ENCODE measurements around the gene CDCP2. TPM values are rescaled to one million over a fixed set of nuclear protein-coding genes. Genes with fewer than 3 reads are reported as not detected.

The CDCP2 gene
- total RNA-seq, 1 donor from 2014 or later, result not detected

DNA sequence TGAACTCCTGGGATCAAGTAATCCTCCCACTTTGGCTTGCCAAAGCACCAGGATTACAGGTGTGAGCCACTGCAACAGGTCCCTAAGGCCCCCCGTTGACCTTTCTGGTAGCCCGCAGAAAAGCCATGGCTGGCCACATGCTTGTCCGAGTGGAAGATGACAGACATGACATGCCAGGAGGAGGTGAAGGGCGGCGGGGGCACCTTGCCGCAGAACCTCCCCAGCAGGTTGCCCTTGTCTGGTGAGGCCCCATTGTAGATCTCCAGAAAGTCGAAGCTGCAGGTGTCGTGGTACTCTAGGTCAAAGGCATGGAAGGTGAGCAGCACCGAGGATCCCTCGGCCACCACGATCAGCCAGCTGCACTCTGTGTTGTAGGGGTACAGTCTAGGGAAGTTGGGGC, 8.4 kb downstream of the CDCP2 start:
- TF ChIP-seq, protein P1, sequence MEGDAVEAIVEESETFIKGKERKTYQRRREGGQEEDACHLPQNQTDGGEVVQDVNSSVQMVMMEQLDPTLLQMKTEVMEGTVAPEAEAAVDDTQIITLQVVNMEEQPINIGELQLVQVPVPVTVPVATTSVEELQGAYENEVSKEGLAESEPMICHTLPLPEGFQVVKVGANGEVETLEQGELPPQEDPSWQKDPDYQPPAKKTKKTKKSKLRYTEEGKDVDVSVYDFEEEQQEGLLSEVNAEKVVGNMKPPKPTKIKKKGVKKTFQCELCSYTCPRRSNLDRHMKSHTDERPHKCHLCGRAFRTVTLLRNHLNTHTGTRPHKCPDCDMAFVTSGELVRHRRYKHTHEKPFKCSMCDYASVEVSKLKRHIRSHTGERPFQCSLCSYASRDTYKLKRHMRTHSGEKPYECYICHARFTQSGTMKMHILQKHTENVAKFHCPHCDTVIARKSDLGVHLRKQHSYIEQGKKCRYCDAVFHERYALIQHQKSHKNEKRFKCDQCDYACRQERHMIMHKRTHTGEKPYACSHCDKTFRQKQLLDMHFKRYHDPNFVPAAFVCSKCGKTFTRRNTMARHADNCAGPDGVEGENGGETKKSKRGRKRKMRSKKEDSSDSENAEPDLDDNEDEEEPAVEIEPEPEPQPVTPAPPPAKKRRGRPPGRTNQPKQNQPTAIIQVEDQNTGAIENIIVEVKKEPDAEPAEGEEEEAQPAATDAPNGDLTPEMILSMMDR (IDR thresholded peaks at IDR 0.05), result no peak
- Mint-ChIP-seq H3K4me3 (ENCODE audit: unreplicated experiment) (no peak overlapping the region), H3K27me3 (ENCODE audit: low read depth) (no peaks in the 10 kb centered on the region), H3K36me3 (ENCODE audit: low read depth) (no peaks in the 10 kb centered on the region), H3K9me3 (ENCODE audit: low read depth) (no peaks in the 10 kb centered on the region), H3K4me1 (ENCODE audit: low read depth) (peaks cover 12% of the 10 kb centered on the region), H3K27ac (ENCODE audit: unreplicated experiment) (no peak overlapping the region)
- DNase-seq (ENCODE audit: low spot score), result peak; percentile 68

DNA sequence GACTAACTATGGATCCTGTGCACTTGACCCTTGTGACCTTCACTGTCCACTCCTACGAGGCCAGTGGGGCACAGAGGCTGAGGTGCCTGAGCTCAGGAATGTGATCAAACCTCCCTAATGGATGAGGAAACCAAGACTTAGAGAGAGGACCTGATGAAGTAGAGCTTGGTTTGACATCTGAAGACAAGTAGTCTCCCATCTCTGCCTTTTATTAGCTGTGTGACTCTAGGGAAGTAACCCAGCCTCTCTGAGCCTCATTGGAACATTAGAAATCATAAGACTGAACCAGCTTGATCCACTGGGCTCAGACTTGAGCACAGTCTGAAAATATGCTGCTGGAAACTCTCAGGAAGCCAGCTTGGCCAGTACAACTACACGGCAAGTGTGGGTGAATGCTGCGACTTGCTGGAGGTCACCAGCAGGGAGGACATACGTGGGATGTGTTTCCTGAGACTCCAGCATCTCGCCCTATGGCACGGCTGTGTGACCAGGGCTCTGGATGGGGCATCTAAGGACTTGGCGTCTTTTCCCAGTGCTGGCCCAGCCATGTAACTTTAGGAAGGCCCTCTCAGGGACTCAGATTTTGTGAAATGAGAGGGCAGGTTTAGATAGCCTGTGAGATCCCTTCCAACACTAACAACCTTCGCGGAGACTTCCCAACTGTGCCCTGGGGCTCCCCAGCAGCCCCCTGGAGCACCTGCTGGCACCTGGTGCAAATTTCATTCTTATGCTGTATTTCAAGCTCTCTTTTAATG, 10.5 kb downstream of the CDCP2 start:
- DNase-seq (ENCODE audit: low spot score), result peak; percentile 48
- H3K4me3 Mint-ChIP-seq (ENCODE audit: unreplicated experiment), result no peak overlapping the region
- peaks cover 22% of the 10 kb centered on the region for H3K4me1 Mint-ChIP-seq (ENCODE audit: low read depth)
- no peaks in the 10 kb centered on the region for H3K27me3 Mint-ChIP-seq (ENCODE audit: low read depth)
- TF ChIP-seq, protein P1 (IDR thresholded peaks at IDR 0.05), result no peak
- H3K9me3 Mint-ChIP-seq (ENCODE audit: low read depth), result peaks cover 3% of the 10 kb centered on the region
- no peak overlapping the region for H3K27ac Mint-ChIP-seq (ENCODE audit: unreplicated experiment)
- H3K36me3 Mint-ChIP-seq (ENCODE audit: low read depth), result no peaks in the 10 kb centered on the region

DNA sequence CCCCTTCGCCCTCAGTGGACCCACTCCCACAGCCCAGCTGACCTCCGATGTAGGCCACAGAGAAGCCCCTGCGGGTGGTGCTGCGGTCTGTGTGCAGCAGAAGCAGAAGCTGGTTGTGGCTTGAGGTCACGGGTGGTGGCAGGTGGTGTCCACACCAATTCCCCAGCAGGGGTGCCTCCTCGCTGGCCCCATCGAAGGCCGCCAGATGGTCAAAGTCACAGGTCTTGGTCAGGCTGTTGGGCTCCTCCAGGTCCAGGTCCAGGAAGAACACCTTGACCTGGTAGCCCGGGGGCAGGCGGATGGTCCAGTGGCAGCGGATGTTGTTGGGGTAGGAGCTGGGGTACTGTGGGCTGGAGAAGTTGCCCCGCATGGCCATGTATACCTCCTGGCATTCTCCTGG, 13.1 kb downstream of the CDCP2 start:
- no peak overlapping the region for H3K27ac Mint-ChIP-seq (ENCODE audit: unreplicated experiment)
- no peak overlapping the region for H3K4me3 Mint-ChIP-seq (ENCODE audit: unreplicated experiment)
- peak; percentile 77 for DNase-seq (ENCODE audit: low spot score)
- no peaks in the 10 kb centered on the region for H3K36me3 Mint-ChIP-seq (ENCODE audit: low read depth)
- TF ChIP-seq, protein P1 (IDR thresholded peaks at IDR 0.05), result no peak
- peaks cover 3% of the 10 kb centered on the region for H3K9me3 Mint-ChIP-seq (ENCODE audit: low read depth)
- H3K27me3 Mint-ChIP-seq (ENCODE audit: low read depth), result no peaks in the 10 kb centered on the region
- H3K4me1 Mint-ChIP-seq (ENCODE audit: low read depth), result peaks cover 42% of the 10 kb centered on the region

DNA sequence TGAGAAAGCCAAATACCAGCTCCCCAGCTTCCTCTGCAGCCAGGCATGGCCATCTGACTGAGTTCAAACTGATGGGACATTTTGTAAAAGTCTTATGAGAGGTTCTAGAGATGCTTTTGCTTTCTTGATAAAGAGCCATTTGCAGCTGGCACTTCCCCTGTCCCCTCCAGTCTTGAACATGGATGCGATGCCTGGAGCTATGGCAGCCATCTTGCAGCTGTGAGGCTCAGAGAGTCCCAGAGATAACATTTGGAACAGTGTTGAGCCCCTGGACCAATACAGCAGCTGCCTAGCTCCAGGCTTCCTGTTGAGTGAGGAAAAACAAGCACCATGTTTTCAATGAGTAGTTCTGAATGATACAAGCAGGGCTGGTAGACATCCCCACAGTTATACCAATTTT, 13.8 kb downstream of the CDCP2 start:
- TF ChIP-seq, protein P1 (IDR thresholded peaks at IDR 0.05), result no peak
- Mint-ChIP-seq H3K36me3 (ENCODE audit: low read depth) (no peaks in the 10 kb centered on the region), H3K27me3 (ENCODE audit: low read depth) (no peaks in the 10 kb centered on the region), H3K27ac (ENCODE audit: unreplicated experiment) (no peak overlapping the region), H3K9me3 (ENCODE audit: low read depth) (peaks cover 3% of the 10 kb centered on the region), H3K4me1 (ENCODE audit: low read depth) (peaks cover 42% of the 10 kb centered on the region), H3K4me3 (ENCODE audit: unreplicated experiment) (no peak overlapping the region)
- no peak for DNase-seq (ENCODE audit: low spot score)

DNA sequence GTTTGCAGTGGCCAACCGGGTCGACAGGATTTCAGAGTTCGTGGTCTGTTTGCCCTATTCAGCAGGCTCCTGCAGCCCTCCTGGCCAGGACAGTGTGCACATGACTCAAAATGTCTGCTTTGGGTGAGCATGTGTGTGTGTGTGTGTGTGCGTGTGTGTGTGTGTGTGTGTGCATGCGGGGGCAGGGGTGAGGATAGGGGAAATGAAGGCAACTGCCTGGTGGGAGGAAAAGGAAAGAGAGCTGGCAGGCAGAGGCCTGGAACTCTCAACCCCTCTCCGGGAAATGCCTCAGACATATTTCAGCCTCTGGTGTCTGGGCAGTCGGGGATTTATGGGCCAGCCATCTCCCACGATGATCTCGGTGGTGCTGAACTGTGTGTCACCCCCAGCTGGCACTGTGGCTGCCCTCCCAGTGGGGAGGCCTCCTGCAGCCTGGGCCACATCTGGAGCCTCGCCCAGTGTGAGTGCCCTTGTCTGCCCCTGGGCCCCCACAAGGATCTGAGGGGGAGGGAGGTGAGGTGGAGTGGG, 15.2 kb downstream of the CDCP2 start:
- peaks cover 45% of the 10 kb centered on the region for H3K4me1 Mint-ChIP-seq (ENCODE audit: low read depth)
- no peaks in the 10 kb centered on the region for H3K36me3 Mint-ChIP-seq (ENCODE audit: low read depth)
- peak overlapping the region; percentile 93 for H3K27ac Mint-ChIP-seq (ENCODE audit: unreplicated experiment)
- TF ChIP-seq, protein P1 (IDR thresholded peaks at IDR 0.05), result no peak
- peaks cover 3% of the 10 kb centered on the region for H3K9me3 Mint-ChIP-seq (ENCODE audit: low read depth)
- H3K4me3 Mint-ChIP-seq (ENCODE audit: unreplicated experiment), result no peak overlapping the region
- no peak for DNase-seq (ENCODE audit: low spot score)
- H3K27me3 Mint-ChIP-seq (ENCODE audit: low read depth), result no peaks in the 10 kb centered on the region
